DND-41 (cell line): Measurements from ENCODE around the gene MKNK2.

Source experiments
- CTCF ChIP-seq: IDR thresholded peaks from 2 replicates; pipeline ENCODE4 v1.5.1; 2012; ENCODE audit warnings: borderline replicate concordance, low read length, moderate library complexity, mild to moderate bottlenecking; ENCODE audit not compliant: poor library complexity, severe bottlenecking; ENCODE audit errors: extremely low read depth
- EZH2 ChIP-seq: IDR thresholded peaks from 3 replicates; pipeline ENCODE4 v1.6.1; 2012; ENCODE audit warnings: borderline replicate concordance, low read depth, mild to moderate bottlenecking, moderate library complexity, low read length, inconsistent platforms; ENCODE audit not compliant: severe bottlenecking

DNA sequence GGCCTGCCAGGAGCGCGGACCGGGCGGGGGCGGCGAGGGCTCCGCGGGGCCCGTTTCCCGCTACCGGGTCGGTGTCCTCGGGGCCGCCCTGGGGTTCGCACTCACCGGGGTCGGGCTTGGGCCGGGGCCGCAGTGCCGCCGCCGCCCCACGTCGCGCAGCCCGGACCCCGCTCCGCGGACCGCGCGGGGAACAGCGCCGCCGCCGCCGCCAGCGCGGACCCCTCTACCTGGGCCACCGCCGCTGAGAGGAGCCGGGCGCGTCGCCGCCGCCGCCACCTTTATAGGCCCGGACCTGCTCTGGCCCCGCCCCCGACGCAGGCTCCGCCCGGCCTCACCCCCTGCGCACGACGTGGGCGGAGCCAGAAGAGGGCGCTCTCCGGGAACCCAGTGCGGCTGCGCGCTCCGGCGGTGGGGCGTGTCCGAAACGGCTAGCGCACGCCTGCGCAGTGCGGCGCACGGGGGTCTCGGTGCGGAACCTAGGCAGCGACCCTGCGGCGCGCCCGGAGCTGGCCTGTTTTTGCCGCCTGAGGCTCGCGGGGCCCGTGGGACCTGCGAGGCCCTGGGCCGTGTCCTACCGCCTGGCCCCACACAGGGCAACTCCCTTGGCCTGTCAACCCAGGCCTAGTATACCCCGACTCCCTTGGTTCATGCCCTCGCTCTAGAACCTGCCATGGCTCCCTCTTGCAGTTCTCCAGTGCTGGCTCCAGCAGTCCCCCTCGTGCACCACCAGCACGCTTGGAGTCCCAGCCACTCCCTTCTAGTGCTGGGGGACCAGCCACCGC, at the start of gene MKNK2:
- TF ChIP-seq CTCF, result peak; percentile 75
- TF ChIP-seq EZH2, result no peak
